OCI-LY3 (cell line): ENCODE data around the gene CHAF1A.

ENCODE experiments used
- EZH2phosphoT487 ChIP-seq: fragments of 200-600 bp; shearing (Covaris generic); IDR thresholded peaks from 2 replicates; pipeline ENCODE4 v1.6.1; 2018; ENCODE audit warnings: antibody characterized with exemption, mixed run types, low read depth
- TF ChIP-seq, protein P1 (sequence below): fragments of 200-600, 300-600 bp; sonication (generic); IDR thresholded peaks from 2 replicates; pipeline ENCODE4 v1.5.1; 2014; ENCODE audit warnings: antibody characterized with exemption, low read length, low read depth

DNA sequence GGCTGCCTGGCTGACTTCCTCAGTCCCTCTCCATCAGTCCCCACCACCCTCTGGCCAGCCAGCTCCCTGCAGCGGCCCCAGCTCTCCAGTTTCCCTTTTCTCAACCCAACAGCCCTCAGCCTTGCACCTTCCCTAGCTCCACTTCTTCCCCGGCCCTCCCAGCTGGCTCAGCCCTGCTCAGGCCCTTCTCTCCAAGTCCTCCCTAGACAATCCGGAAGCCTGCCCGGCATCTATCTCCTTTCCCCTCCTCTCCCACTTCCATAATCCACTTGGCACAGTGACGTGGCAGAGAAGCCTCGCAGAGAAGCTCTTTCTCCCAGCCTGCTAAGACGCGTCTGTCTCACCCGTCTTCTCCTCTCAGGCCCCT lies 54.0 kb downstream of the CHAF1A start:
- no peak for TF ChIP-seq EZH2phosphoT487
- TF ChIP-seq, protein P1, sequence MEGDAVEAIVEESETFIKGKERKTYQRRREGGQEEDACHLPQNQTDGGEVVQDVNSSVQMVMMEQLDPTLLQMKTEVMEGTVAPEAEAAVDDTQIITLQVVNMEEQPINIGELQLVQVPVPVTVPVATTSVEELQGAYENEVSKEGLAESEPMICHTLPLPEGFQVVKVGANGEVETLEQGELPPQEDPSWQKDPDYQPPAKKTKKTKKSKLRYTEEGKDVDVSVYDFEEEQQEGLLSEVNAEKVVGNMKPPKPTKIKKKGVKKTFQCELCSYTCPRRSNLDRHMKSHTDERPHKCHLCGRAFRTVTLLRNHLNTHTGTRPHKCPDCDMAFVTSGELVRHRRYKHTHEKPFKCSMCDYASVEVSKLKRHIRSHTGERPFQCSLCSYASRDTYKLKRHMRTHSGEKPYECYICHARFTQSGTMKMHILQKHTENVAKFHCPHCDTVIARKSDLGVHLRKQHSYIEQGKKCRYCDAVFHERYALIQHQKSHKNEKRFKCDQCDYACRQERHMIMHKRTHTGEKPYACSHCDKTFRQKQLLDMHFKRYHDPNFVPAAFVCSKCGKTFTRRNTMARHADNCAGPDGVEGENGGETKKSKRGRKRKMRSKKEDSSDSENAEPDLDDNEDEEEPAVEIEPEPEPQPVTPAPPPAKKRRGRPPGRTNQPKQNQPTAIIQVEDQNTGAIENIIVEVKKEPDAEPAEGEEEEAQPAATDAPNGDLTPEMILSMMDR = no peak
